ENCODE data around the gene CARM1.

The CARM1 gene

GRCh38 chr19:10889880-10890279 lies 18.5 kb downstream of the CARM1 start:
- H3K79me2 ChIP-seq (ENCODE audit: insufficient read depth, low read length), result peaks cover 44% of the 10 kb centered on the region; the same call in 1 of the 2 replicates
- no peak for TF ChIP-seq EZH2phosphoT487 (IDR thresholded peaks at IDR 0.05; ENCODE audit: borderline replicate concordance)
- TF ChIP-seq CTCF (conservative IDR thresholded peaks at IDR 0.05; ENCODE audit: low read length), result no peak

GRCh38 chr19:10891405-10892086 lies 20.2 kb downstream of the CARM1 start:
- Histone ChIP-seq H3K4me2 (ENCODE audit: low read depth, low read length, poor library complexity, severe bottlenecking) (no peak overlapping the region), H3F3A (ENCODE audit: low read depth) (no peaks in the 10 kb centered on the region), H3K36me3 (ENCODE audit: insufficient read depth, low read length) (no peaks in the 10 kb centered on the region), H2AFZ (ENCODE audit: low read length) (no peak overlapping the region), H3K27me3 (ENCODE audit: insufficient read depth, low read length, poor library complexity, severe bottlenecking) (no peaks in the 10 kb centered on the region), H4K20me1 (ENCODE audit: insufficient read depth, low read length, poor library complexity, severe bottlenecking) (peaks cover 13% of the 10 kb centered on the region), H3K4me3 (ENCODE audit: low read length, poor library complexity, severe bottlenecking) (no peak overlapping the region), H3K4me1 (ENCODE audit: insufficient read depth, low read length, poor library complexity, severe bottlenecking) (no peaks in the 10 kb centered on the region), H3K79me2 (ENCODE audit: insufficient read depth, low read length) (peaks cover 40% of the 10 kb centered on the region; the same call in 1 of the 2 replicates), H3K9me3 (ENCODE audit: insufficient read depth, low read depth, low read length) (no peaks in the 10 kb centered on the region), H3K9ac (ENCODE audit: low read depth, low read length, poor library complexity, severe bottlenecking) (no peak overlapping the region), H3K9me2 (replicated peaks; ENCODE audit: low read depth, low read length) (no peaks in the 10 kb centered on the region)
- TF ChIP-seq CTCF (conservative IDR thresholded peaks at IDR 0.05; ENCODE audit: low read length) (no peak), EZH2phosphoT487 (IDR thresholded peaks at IDR 0.05; ENCODE audit: borderline replicate concordance) (no peak)

More at GRCh38 chr19:10889880-10890279, 18.5 kb downstream of the CARM1 start:
- H3K9me3 ChIP-seq (ENCODE audit: insufficient read depth, low read depth, low read length), result no peaks in the 10 kb centered on the region
- H3K9ac ChIP-seq (ENCODE audit: low read depth, low read length, poor library complexity, severe bottlenecking), result no peak overlapping the region
- no peak overlapping the region for H2AFZ ChIP-seq (ENCODE audit: low read length)
- no peak overlapping the region for H3K4me2 ChIP-seq (ENCODE audit: low read depth, low read length, poor library complexity, severe bottlenecking)
- H3K36me3 ChIP-seq (ENCODE audit: insufficient read depth, low read length), result no peaks in the 10 kb centered on the region
- no peak overlapping the region for H3K4me3 ChIP-seq (ENCODE audit: low read length, poor library complexity, severe bottlenecking)
- H3K9me2 ChIP-seq (replicated peaks; ENCODE audit: low read depth, low read length), result no peaks in the 10 kb centered on the region
- H3K27me3 ChIP-seq (ENCODE audit: insufficient read depth, low read length, poor library complexity, severe bottlenecking), result no peaks in the 10 kb centered on the region
- H3F3A ChIP-seq (ENCODE audit: low read depth), result no peaks in the 10 kb centered on the region
- H3K4me1 ChIP-seq (ENCODE audit: insufficient read depth, low read length, poor library complexity, severe bottlenecking), result no peaks in the 10 kb centered on the region
- peaks cover 9% of the 10 kb centered on the region for H4K20me1 ChIP-seq (ENCODE audit: insufficient read depth, low read length, poor library complexity, severe bottlenecking)

- Histone ChIP-seq H3K9me3 (ENCODE audit: insufficient read depth, low read depth, low read length) (no peaks in the 10 kb centered on the region), H3K4me2 (ENCODE audit: low read depth, low read length, poor library complexity, severe bottlenecking) (no peak overlapping the region), H3K36me3 (ENCODE audit: insufficient read depth, low read length) (no peaks in the 10 kb centered on the region), H3K4me3 (ENCODE audit: low read length, poor library complexity, severe bottlenecking) (no peak overlapping the region), H2AFZ (ENCODE audit: low read length) (no peak overlapping the region), H3K79me2 (ENCODE audit: insufficient read depth, low read length) (peaks cover 33% of the 10 kb centered on the region; the same call in 1 of the 2 replicates), H3K27me3 (ENCODE audit: insufficient read depth, low read length, poor library complexity, severe bottlenecking) (no peaks in the 10 kb centered on the region), H3K4me1 (ENCODE audit: insufficient read depth, low read length, poor library complexity, severe bottlenecking) (no peaks in the 10 kb centered on the region), H3K9ac (ENCODE audit: low read depth, low read length, poor library complexity, severe bottlenecking) (no peak overlapping the region), H4K20me1 (ENCODE audit: insufficient read depth, low read length, poor library complexity, severe bottlenecking) (peaks cover 13% of the 10 kb centered on the region), H3K9me2 (replicated peaks; ENCODE audit: low read depth, low read length) (no peaks in the 10 kb centered on the region), H3F3A (ENCODE audit: low read depth) (no peaks in the 10 kb centered on the region)
- TF ChIP-seq EZH2phosphoT487 (IDR thresholded peaks at IDR 0.05; ENCODE audit: borderline replicate concordance), result no peak
These were observed 20.9 kb downstream of the CARM1 start for GRCh38 chr19:10892256-10892655.

- Histone ChIP-seq H3K36me3 (ENCODE audit: insufficient read depth, low read length) (no peaks in the 10 kb centered on the region), H3K4me3 (ENCODE audit: low read length, poor library complexity, severe bottlenecking) (no peak overlapping the region), H3K27me3 (ENCODE audit: insufficient read depth, low read length, poor library complexity, severe bottlenecking) (no peaks in the 10 kb centered on the region), H2AFZ (ENCODE audit: low read length) (no peak overlapping the region), H3K9me2 (replicated peaks; ENCODE audit: low read depth, low read length) (no peaks in the 10 kb centered on the region), H3K9me3 (ENCODE audit: insufficient read depth, low read depth, low read length) (no peaks in the 10 kb centered on the region), H3F3A (ENCODE audit: low read depth) (no peaks in the 10 kb centered on the region), H4K20me1 (ENCODE audit: insufficient read depth, low read length, poor library complexity, severe bottlenecking) (peaks cover 9% of the 10 kb centered on the region), H3K4me2 (ENCODE audit: low read depth, low read length, poor library complexity, severe bottlenecking) (no peak overlapping the region), H3K9ac (ENCODE audit: low read depth, low read length, poor library complexity, severe bottlenecking) (no peak overlapping the region), H3K4me1 (ENCODE audit: insufficient read depth, low read length, poor library complexity, severe bottlenecking) (no peaks in the 10 kb centered on the region), H3K79me2 (ENCODE audit: insufficient read depth, low read length) (peaks cover 34% of the 10 kb centered on the region; the same call in 1 of the 2 replicates)
- TF ChIP-seq EZH2phosphoT487 (IDR thresholded peaks at IDR 0.05; ENCODE audit: borderline replicate concordance) (no peak), CTCF (conservative IDR thresholded peaks at IDR 0.05; ENCODE audit: low read length) (no peak)
These were observed 23.5 kb downstream of the CARM1 start for GRCh38 chr19:10894911-10895213.
